DMS53 treated with DMSO at 0.1 percent for 48 hours (cell line): ENCODE data around the gene CLASRP.
A peak's percentile ranks its signal among the peaks of the same experiment; 100 is the strongest.
"Not testable (repeated sequence)": the region's sequence is repeated elsewhere in the genome, so short reads cannot be mapped to it uniquely, and the experiment has no call there.

Experiments used
- DNase-seq: peaks from one replicate; lab custom pipeline; 2025; ENCODE audit not compliant: unreplicated experiment; lab: John Stamatoyannopoulos, UW

Gene CLASRP

DNA sequence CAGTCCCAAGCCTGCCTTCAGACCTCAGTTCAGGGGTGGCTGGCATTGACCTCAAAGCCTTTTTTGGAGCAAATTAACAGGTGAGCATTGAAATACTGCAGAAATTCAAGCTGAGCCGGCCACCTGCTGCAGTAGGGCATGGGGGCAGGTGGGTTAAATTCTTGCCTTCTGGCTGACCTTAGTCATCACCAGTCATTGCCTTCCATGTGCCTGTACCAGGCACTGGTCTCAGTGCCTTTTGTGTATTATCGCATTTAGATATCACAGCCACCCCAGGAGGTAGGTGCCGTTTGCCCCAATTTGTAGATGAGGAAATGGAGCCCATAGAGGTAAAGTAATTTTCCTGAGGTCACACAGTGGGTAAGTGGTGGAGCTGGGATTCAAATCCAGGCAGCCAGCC lies 61.4 kb downstream of the CLASRP start:
- no peak for DNase-seq

DNA sequence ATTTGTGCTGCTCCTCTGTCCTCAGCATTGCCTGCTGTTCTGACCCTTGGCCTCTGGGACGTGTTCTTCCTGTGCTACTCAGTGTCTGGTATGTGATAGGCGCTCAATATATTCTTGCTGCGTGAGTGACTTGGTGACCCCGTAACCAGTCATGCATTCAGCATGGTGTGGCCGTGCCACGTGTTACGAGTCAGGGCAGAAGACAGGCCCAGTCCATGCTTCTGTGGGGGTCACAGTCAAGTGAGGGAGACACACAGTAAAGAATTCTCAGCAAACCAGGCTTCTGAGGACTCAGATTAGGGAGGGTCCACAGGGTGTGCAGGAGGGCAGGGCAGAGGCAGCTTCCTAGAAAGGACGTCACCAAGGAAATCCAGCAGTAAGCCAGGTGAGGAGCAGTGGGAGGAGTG lies 62.0 kb downstream of the CLASRP start:
- no peak for DNase-seq

DNA sequence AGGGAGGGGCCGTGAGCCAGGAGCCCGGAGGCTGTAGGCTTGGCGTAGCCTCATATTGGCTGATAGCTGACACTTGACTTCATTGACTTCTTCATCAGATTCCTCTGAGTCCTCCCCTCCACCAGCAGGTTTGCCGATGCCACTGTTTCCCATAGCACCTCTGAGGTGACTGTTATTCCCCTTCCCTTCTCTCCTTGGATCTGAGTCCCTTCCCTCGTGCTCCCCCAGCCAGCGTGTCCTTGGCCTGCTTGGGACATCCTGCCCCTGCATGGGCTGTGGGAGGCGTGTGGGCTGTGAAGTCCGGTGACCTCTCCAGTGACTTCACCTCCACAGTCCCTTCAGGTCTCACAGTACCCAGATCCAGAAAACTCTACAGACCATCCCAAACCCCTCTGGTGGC lies 63.0 kb downstream of the CLASRP start:
- no peak for DNase-seq

DNA sequence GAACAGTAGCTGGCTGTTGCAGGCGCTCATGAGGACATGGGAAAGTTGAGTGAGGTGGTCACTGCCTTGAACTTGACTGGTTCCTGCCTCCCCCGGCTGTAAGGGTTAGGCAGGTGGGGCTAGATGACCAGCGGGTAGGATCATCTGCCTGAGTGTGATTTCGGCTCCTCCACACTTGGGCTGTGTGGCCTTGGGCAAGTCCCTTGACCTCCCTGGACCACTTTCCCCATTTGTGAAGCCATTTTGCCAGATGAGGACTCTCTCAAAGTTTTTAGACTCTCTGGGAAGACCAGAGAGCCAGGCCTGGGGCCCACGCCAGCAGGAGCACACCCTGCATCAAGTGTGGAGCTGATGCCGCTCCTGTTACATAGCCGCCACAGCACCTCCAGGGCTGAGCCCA lies 63.6 kb downstream of the CLASRP start:
- no peak for DNase-seq

DNA sequence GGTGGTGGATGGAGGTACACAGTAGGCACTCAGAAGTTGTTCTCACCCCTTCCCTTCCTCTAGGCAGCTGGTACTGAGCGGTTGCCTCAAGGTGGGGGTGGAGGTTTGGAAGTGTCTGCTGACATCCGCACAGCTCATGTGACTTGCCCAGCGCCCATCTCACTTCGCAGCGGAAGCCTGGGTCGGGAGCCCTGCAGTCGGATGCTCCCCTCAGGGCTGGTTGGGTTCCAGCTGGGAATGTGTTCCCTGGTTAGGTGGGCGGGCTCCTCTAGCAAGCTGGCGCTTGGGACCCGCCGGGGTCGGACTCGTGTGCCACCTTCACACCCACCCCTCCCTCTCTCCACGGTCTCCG lies 64.3 kb downstream of the CLASRP start:
- no peak for DNase-seq

DNA sequence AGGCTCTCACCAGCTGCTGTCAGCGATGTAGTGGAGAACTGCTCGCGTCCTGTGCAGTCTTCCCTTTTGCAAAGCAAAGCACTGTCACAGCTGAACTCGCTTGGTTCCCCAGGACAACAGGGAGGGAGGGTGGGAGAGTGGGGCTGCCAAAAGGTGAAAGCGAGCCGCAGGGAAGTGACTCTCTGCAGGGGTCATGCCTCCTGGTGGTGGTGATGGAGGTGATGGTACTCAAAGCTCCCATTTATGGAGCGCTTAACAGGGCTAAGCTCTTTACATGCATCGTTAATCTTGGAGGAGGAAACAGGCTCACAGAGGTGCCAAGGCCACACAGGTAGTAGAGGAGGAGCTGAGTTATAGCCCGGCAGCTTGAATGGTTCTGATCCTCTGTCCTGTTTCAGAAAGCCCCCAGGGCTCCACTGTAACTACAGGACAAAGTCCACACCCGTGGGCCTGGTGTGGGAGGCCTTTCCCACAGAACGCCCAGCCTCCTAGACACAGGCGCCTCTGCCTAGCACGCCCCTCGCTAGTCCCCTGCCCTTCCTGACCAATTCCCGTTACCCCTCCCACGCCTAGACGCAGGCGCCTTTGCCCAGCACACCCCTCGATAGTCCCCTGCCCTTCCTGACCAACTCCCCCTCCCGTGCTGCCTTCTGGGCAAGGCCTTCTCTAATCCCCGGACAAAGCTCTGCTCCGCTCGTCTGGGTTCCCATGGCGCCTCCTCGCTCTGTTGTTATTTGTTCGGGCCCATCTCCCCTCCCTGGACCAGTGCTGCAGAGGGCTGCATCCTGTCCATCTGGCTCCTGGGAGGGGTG lies 64.9 kb downstream of the CLASRP start:
- no peak for DNase-seq

DNA sequence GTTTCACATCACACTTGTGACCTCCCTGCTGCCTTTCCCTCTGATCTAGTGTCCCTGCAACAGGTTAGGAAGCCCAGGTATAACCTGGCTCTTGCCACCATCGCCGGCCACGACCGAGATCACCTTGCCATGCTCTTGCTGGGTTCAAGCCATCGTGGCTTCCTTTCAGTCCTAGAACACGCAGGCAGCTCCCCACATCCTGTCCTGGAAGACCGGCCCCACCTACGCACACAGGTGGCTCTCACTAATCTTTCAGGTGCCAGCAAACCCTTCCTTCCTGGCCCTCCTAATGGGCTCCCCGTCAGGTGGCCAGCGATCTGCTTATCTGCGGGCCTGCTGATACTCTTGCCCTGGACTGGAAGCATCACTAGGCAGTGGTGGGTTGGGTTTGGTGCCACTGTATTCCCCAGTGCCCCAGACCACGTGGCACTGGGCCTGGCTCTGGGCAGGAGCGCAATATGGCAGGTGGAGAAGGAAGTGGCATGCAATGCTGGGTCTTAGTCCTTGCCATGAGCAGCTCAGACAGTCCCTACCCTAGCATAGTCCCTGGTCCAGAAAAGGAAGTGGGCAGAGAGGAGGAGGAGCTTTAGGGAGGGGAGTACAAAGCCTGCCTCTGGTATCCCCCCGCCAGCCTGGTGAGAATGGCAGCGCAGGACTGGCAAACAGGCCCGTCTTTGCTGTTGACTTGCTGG lies 66.0 kb downstream of the CLASRP start:
- no peak for DNase-seq

DNA sequence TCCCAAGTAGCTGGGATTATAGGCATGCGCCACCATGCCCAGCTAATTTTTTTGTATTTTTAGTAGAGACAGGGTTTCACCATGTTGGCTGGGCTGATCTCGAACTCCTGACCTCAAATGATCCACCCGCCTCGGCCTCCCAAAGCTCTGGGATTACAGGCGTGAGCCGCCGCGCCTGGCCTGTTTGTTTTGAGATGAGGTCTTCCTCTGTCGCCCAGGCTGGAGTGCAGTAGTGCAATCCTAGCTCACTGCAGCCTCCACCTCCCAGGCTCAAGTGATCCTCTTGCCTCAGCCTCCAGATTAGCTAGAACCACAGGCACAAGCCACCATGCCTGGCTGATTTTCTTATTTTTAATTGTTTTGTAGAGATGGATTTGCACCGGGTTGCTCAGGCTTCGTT lies 67.5 kb downstream of the CLASRP start:
- not testable (repeated sequence) for DNase-seq

DNA sequence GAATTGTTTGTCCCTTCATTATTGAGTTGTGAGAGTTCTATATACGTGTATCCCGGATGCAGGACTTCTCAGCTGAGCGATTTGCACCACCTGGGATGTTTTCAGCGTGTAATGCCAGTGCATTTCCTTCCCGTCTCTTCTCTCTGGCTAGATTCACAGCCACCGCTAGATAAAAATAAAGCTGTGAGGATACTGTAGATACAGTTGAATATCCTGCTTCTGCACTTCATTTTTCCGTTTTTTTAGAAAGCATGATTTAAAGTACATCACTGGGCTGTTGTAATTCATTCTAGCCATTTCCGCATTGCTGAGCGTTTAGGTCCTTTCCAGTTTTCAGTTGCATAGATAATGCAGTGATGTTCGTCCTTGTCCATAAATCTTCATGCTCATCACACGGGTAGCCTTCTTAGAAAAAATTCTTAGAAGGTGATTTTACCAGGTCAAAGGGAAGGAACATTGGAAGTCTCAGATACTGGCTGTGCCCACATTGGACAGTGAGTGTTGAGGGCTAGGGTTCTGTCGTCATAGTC lies 68.8 kb downstream of the CLASRP start:
- no peak for DNase-seq

DNA sequence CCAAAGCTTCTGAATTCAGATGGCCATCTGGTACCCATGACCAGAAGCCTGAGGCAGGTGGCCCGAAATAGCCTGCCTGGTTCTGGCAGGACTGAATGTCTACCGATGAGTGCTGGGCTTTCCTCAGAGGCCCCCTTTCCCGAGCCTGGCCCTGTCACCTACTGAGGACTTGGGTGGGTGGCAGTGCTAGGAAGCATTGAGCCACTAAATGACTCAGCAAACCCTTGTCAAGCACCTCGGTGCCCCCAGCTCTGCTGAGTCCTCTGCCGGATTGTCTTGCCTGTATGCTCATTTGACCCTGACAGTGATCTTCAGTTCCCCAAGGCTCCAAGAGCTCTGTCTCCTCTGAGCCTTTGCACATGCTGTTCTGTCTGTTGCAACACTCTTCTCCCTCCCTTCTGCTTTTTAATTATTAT lies 72.0 kb downstream of the CLASRP start:
- no peak for DNase-seq

DNA sequence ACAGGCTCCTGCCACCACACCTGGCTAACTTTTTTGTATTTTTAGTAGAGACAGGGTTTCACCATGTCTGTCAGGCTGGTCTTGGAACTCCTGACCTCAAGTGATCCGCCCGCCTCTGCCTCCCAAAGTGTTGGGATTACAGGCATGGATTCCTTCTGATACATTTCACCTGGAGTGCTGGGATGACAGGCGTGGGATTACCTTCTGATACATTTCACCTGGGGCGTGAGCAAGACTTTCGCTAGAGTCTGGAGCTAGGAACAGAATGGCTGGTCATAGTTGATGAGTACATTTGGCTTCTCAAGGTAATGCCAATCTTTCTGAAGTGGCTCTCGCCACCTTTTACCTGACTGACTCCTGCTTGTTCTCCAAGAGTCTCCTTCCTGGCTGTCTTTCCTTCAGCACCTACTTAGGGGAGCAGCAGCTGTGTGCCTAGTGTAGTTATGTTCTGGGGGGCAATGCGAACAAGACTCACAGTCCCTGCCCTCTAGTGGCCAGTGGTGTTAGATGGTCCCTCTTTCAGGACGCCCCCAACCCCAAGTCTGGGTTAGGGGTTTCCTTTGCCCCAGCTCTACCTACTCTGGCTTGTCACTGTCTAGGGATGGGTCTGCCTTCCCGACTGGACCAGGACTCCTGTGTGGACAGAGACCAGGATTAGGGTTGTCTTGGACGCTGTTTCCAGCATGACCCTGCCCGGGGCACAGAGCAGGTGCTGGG lies 73.4 kb downstream of the CLASRP start:
- DNase-seq = no peak

DNA sequence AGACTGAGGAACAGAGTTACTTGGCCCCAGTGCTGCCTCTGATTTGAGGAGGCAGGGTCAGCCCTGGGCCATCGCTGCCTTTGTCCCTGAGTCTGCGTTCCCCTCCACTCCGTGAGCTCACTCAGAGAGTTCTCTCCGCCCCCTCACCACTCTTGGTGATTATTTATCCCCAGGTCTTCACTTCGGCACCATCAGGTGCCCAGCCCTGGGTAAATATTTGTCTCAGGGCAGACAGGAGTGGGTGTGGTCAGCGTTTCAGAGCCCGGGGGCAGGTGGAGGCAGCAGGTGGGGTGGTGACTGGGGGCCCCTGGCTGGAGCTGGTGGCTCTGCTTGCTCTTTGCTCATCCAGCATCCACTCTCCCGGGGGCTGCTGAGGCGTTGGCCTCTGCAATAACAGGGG lies 74.8 kb downstream of the CLASRP start:
- peak; percentile 86 for DNase-seq

DNA sequence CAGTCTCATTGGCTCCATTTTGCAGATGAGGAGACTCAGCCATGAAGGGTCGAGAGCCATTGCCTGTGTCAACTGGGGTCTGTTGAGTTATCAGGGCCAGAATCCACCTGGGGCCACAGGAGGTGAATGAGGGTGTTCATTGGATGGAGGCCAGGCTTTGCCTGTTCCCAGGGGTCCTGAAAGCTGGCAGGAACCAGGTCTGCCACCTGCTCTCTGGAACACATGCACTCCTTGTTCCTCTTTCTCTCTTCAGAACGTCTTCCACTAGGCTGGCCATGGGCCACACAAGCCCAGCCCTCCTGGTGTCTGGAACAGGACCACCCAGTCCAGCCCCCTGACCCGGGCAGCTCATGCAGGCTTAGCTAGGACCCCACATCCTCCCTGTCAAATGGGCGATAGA lies 75.3 kb downstream of the CLASRP start:
- DNase-seq = no peak

DNA sequence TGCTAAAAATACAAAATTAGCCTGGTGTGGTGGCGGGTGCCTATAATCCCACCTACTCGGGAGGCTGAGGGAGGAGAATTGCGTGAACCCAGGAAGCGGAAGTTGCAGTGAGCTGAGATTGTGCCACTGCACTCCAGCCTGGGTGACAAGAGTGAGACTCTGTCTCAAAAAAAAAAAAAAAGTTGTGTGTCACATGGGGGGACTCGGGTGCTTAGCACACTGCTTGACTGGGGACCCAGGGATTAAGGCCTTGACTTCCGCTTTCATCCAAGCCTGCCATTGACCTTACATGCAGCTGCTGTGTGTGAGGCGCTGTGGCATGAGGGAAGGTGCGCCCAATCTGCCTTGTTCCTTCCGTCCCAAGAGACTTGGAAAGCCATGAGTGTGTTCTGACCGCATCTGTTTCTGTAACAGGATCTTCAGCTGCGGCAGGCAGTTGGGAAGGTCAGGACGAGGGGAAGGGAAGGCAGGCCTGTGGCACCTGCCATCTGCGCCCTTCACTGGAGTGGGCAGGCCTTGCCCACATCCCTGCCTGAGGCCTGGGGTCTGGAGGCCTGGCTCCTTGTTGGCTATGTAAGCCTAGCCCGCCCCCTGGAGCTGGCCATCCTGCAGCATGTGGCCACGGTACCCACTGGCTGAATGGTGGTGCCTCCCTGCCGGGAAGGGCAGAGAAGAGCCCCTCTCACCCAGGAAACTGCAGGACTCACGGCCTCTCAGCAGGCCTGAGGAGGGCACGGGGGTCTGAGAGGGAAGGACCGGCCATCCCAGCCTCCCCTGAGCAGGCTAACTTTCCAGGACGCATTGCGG lies 77.2 kb downstream of the CLASRP start:
- no peak for DNase-seq

DNA sequence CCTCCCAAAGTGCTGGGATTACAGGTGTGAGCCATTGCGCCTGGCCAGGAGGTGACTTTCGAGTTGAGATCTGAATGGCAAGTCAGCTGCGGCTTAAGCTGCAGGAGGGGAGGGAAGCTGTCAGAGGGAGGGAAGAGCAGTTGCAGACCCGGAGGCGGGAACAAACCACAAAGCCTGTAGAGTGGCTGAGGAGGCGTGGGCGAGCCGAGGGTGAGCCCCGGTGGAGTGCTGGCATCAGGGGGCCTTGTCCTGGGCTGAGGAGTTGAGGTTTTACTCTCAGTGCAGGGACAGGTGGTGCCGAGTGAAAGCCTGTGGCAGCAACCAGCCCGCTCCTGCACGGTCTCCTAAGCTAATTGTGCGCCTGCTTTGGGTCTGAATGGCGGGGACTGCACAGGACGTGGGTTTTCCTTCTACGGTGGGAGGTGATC lies 78.3 kb downstream of the CLASRP start:
- DNase-seq = no peak

DNA sequence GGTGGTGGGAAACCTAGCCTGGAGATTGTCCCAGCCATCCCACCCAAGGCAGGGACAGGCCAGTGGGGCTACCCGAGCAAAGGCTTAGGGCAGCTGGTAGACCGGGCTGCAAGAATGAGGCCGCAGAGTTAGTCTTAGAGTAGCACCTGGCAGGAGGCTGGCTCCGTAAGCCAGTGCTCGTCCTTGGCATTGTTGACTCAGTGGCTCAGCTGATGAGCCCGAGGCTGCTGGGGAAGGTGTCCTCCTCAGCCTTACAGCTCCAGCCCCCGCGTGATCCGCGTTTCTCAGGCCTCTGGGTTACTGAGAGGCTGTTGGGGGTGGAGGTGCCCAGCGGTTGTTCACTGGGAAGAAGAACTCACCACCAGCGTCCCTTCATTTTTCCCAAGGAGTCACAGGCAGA lies 78.8 kb downstream of the CLASRP start:
- peak; percentile 16 for DNase-seq

DNA sequence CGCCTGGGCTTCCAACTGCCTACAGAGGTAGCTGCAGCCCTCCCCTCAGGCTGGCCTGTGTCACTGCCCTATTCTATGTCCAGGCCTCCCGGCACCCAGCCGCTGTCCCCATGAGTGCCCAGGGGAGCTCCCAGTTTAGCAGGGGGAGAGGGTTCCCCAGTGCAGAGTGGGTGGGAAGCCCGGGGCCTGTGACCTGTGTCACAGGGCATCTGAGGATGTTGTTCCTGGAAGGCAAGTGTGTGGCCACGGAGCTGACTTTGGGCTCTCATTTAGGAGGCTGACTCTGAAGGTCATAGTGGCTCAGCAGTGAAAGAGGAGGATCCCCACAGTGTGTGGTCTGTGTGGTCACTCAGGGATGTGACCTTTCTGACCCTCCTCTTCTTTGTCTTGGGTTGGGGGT lies 79.3 kb downstream of the CLASRP start:
- no peak for DNase-seq

DNA sequence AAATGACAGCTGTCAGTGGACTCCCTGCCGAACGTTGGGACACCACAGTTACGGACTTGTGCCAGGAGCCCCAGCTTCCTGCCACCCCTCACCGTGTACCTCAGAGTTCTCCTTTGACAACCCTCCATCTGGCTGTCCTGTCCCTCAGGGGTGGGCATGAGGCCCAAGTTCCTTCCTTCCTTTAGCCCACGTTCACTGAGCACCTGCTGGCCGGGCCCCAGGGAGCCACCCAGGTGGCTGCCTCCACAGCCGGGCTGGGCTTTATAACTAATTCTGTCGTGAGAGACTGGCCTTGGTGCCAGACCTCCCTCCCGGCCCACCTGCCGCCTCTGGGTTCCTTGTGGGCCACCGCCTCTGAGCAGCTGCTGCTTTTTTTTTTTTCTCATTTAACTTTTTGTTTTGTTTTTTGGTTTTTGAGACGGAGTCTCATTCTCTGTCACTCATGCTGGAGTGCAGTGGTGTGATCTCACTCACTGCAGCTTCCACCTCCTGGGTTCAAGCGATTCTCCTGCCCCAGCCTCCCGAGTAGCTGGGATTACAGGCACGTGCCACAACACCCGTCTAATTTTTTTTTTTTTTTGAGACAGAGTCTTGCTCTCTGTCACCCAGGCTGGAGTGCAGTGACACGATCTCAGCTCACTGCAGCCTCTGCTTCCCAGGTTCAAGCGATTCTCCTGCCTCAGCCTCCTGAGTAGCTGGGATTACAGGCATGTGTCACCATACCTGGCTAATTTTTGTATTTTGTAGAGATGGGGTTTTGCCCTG lies 79.9 kb downstream of the CLASRP start:
- DNase-seq = not testable (repeated sequence)

DNA sequence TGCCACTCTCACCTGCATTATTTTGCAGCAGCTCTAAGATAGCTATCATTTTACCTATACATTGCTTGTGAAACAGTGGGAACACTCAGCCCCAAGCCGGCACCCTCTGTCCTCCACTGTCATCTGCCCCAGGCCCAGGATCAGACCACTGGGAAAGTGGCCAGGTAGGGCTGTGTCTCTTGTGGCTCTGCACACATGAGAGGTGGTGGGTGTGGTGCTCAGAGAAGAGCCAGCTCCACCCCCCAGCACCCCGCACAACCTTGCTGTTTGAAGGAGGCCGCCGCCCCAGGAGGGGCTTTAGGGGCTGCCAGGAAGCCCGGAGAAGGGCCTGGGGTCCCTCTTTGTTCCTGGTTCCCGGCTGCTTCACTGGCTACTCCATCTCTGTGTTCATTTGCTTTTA lies 80.7 kb downstream of the CLASRP start:
- no peak for DNase-seq
